Measurements from ENCODE around the gene MPST.
A peak's percentile ranks its signal among the peaks of the same experiment; 100 is the strongest.

The MPST gene

GRCh38 chr22:37019309-37020191, at the start of gene MPST, which contains the start of gene TST:
Gene MPST, plus strand, starts transcription at chr22:37019742. Its CDS starts 95 bp downstream, at chr22:37019837.
Gene TST, minus strand, starts transcription at chr22:37019447. Its CDS starts 715 bp downstream, at chr22:37018732.
- Histone ChIP-seq H3K36me3 (ENCODE audit: control insufficient read depth, insufficient read depth, low read length) (no peaks in the 10 kb centered on the region; the same call in 1 of the 2 replicates), H3K4me3 (replicated peaks; ENCODE audit: low read depth, low read length) (peak within 1 kb of the TSS; percentile 68), H3K27me3 (replicated peaks; ENCODE audit: control insufficient read depth, insufficient read depth, low read length) (no peaks in the 10 kb centered on the region)
- peak; percentile 15 for TF ChIP-seq CTCF (IDR thresholded peaks at IDR 0.05; ENCODE audit: insufficient read depth, low read length, poor library complexity, severe bottlenecking)
- peak; percentile 77 for DNase-seq (ENCODE audit: extremely low read depth, insufficient read length)

GRCh38 chr22:36971341-36972125, 48.0 kb upstream of the MPST start:
- no peak for TF ChIP-seq CTCF (IDR thresholded peaks at IDR 0.05; ENCODE audit: insufficient read depth, low read length, poor library complexity, severe bottlenecking)

GRCh38 chr22:36976606-36977005, 42.9 kb upstream of the MPST start:
- no peaks in the 10 kb centered on the region for H3K27me3 ChIP-seq (replicated peaks; ENCODE audit: control insufficient read depth, insufficient read depth, low read length)
- no peak overlapping the region for H3K4me3 ChIP-seq (replicated peaks; ENCODE audit: low read depth, low read length)
- DNase-seq (ENCODE audit: extremely low read depth, insufficient read length): no peak
- no peak for TF ChIP-seq CTCF (IDR thresholded peaks at IDR 0.05; ENCODE audit: insufficient read depth, low read length, poor library complexity, severe bottlenecking)
- H3K36me3 ChIP-seq (ENCODE audit: control insufficient read depth, insufficient read depth, low read length): no peaks in the 10 kb centered on the region

More at GRCh38 chr22:36971341-36972125, 48.0 kb upstream of the MPST start:
- H3K4me3 ChIP-seq (replicated peaks; ENCODE audit: low read depth, low read length): no peak overlapping the region
- no peak for DNase-seq (ENCODE audit: extremely low read depth, insufficient read length)
- H3K27me3 ChIP-seq (replicated peaks; ENCODE audit: control insufficient read depth, insufficient read depth, low read length): no peaks in the 10 kb centered on the region
- no peaks in the 10 kb centered on the region for H3K36me3 ChIP-seq (ENCODE audit: control insufficient read depth, insufficient read depth, low read length)

GRCh38 chr22:36977401-36977861, 42.1 kb upstream of the MPST start:
- Histone ChIP-seq H3K36me3 (ENCODE audit: control insufficient read depth, insufficient read depth, low read length) (no peaks in the 10 kb centered on the region), H3K4me3 (replicated peaks; ENCODE audit: low read depth, low read length) (peak overlapping the region; percentile 57), H3K27me3 (replicated peaks; ENCODE audit: control insufficient read depth, insufficient read depth, low read length) (no peaks in the 10 kb centered on the region)
- TF ChIP-seq CTCF (IDR thresholded peaks at IDR 0.05; ENCODE audit: insufficient read depth, low read length, poor library complexity, severe bottlenecking): peak; percentile 84
- DNase-seq (ENCODE audit: extremely low read depth, insufficient read length): peak; percentile 72

- peak overlapping the region; percentile 57 for H3K4me3 ChIP-seq (replicated peaks; ENCODE audit: low read depth, low read length)
- H3K36me3 ChIP-seq (ENCODE audit: control insufficient read depth, insufficient read depth, low read length): no peaks in the 10 kb centered on the region
- TF ChIP-seq CTCF (IDR thresholded peaks at IDR 0.05; ENCODE audit: insufficient read depth, low read length, poor library complexity, severe bottlenecking): peak; percentile 78
- H3K27me3 ChIP-seq (replicated peaks; ENCODE audit: control insufficient read depth, insufficient read depth, low read length): no peaks in the 10 kb centered on the region
- DNase-seq (ENCODE audit: extremely low read depth, insufficient read length): peak; percentile 76
Observed at GRCh38 chr22:36977947-36978660, 41.4 kb upstream of the MPST start.

Data from GM06990 (cell line).